GM12865 (cell line): ENCODE results near the gene RBMS3.

Source experiments
- DNase-seq: peaks from one replicate; pipeline ENCODE4 v3.0.0; 2010; ENCODE audit warnings: low read depth
- H3K4me3 ChIP-seq: 2 replicates; pipeline ENCODE4 v1.5.1; 2011; ENCODE audit warnings: mild to moderate bottlenecking, low read depth, low read length, control low read depth
- TF ChIP-seq, protein P1 (sequence below): IDR thresholded peaks from 2 replicates; pipeline ENCODE4 v1.5.1; 2011; ENCODE audit warnings: low read length, control low read depth, low read depth, inconsistent platforms; ENCODE audit not compliant: insufficient read depth; ENCODE audit errors: missing control alignments

The RBMS3 gene

GRCh38 chr3:29261119-29261518, 19.8 kb upstream of the RBMS3 start:
- TF ChIP-seq, protein P1, sequence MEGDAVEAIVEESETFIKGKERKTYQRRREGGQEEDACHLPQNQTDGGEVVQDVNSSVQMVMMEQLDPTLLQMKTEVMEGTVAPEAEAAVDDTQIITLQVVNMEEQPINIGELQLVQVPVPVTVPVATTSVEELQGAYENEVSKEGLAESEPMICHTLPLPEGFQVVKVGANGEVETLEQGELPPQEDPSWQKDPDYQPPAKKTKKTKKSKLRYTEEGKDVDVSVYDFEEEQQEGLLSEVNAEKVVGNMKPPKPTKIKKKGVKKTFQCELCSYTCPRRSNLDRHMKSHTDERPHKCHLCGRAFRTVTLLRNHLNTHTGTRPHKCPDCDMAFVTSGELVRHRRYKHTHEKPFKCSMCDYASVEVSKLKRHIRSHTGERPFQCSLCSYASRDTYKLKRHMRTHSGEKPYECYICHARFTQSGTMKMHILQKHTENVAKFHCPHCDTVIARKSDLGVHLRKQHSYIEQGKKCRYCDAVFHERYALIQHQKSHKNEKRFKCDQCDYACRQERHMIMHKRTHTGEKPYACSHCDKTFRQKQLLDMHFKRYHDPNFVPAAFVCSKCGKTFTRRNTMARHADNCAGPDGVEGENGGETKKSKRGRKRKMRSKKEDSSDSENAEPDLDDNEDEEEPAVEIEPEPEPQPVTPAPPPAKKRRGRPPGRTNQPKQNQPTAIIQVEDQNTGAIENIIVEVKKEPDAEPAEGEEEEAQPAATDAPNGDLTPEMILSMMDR, result no peak
- DNase-seq, result no peak
- H3K4me3 ChIP-seq, result no peak overlapping the region

- TF ChIP-seq, protein P1, result no peak
These were observed 17.4 kb upstream of the RBMS3 start for GRCh38 chr3:29263476-29263875.

GRCh38 chr3:29265509-29266072, 15.3 kb upstream of the RBMS3 start:
- DNase-seq, result no peak
- TF ChIP-seq, protein P1, result no peak
- no peak overlapping the region for H3K4me3 ChIP-seq

More at GRCh38 chr3:29263476-29263875, 17.4 kb upstream of the RBMS3 start:
- no peak overlapping the region for H3K4me3 ChIP-seq
- DNase-seq, result no peak

- no peak for DNase-seq
- TF ChIP-seq, protein P1, result no peak
- no peak overlapping the region for H3K4me3 ChIP-seq
These were observed 13.6 kb upstream of the RBMS3 start for GRCh38 chr3:29267226-29267625.

DNA sequence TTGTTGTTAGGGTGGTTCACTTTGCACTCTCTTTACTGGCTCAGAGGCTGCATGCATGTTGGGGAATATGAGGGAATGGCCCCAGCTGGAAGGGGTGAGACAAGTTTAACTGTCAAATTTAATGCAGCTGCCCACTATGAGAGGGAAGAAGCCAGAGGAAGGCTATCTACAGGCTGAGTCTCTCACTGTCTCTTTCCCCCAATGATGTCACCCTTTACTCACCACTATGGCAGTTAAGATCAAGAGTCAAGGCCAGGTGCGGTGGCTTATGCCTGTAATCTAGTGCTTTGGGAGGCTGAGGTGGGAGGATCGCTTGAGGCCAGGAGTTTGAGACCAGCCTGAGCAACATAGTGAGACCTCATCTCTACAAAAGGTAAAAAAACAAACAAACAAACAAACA, 12.2 kb upstream of the RBMS3 start:
- DNase-seq, result no peak
- H3K4me3 ChIP-seq, result no peak overlapping the region
- TF ChIP-seq, protein P1, result no peak

- H3K4me3 ChIP-seq, result no peak overlapping the region
- no peak for DNase-seq
- TF ChIP-seq, protein P1, result no peak
These were observed 10.1 kb upstream of the RBMS3 start for GRCh38 chr3:29270752-29271151.

DNA sequence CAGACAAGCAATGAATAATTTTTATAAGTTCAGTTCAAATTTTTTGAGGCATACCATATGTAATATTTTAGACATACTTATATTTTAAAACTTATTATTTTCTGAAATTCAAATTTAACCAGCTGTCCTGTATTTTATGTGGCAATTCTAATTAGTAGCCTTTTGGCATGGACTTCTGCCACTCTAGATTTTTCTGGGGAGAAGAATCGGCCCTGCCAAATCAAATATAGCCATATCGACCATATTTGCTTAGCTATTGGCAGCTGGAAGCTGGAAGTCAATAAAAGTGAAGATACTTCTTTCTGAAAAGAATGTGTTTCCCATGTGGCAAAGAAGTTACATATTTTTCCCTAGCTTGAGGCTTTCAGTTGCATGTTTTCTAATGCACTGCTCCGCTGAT, 9.4 kb upstream of the RBMS3 start:
- TF ChIP-seq, protein P1, result no peak
- DNase-seq, result no peak
- H3K4me3 ChIP-seq, result no peak overlapping the region
